Karpas-422 (cell line): ENCODE data around the gene TEX30. TPM values are rescaled to one million over a fixed set of nuclear protein-coding genes. Genes with fewer than 3 reads are reported as not detected.

Experiments used
- DNase-seq: peaks from one replicate; pipeline ENCODE4 v3.0.0-alpha.2; 2015
- H2AFZ ChIP-seq: fragments of 200-600 bp; sonication (generic); 2 replicates; pipeline ENCODE4 v1.6.1; 2014; ENCODE audit warnings: antibody characterized with exemption, low read length, mixed read lengths
- H3K27ac ChIP-seq: fragments of 200-600 bp; sonication (generic); 2 replicates; pipeline ENCODE4 v1.5.1; 2014; ENCODE audit warnings: mild to moderate bottlenecking, low read length, moderate library complexity
- H3K27me3 ChIP-seq: fragments of 200-600 bp; sonication (generic); 2 replicates; pipeline ENCODE4 v1.6.1; 2014; ENCODE audit warnings: low read length, mixed read lengths
- H3K36me3 ChIP-seq: fragments of 200-600 bp; sonication (generic); 2 replicates; pipeline ENCODE4 v1.6.1; 2014; ENCODE audit warnings: low read length, mixed read lengths; ENCODE audit not compliant: insufficient read depth
- H3K4me1 ChIP-seq: fragments of 200-600 bp; sonication (generic); 2 replicates; pipeline ENCODE4 v1.6.1; 2014; ENCODE audit warnings: mild to moderate bottlenecking, low read length, mixed read lengths
- H3K4me2 ChIP-seq: fragments of 200-600 bp; sonication (generic); 2 replicates; pipeline ENCODE4 v1.6.1; 2014; ENCODE audit warnings: low read length, low read depth, mild to moderate bottlenecking; ENCODE audit not compliant: poor library complexity, severe bottlenecking
- H3K4me3 ChIP-seq: fragments of 200-600 bp; sonication (generic); 2 replicates; pipeline ENCODE4 v1.5.1; 2014; ENCODE audit warnings: mild to moderate bottlenecking, antibody characterized with exemption, low read length, mixed read lengths
- H3K79me2 ChIP-seq: fragments of 200-600 bp; sonication (generic); 2 replicates; pipeline ENCODE4 v1.6.1; 2014; ENCODE audit warnings: mild to moderate bottlenecking, low read length, mixed read lengths
- H3K9ac ChIP-seq: fragments of 200-600 bp; sonication (generic); 2 replicates; pipeline ENCODE4 v1.6.0; 2014; ENCODE audit warnings: low read length
- H3K9me2 ChIP-seq: fragments of 200-600 bp; sonication (generic), shearing (Covaris generic); replicated peaks from 2 replicates; pipeline ENCODE4 v1.6.0; 2014; ENCODE audit warnings: mild to moderate bottlenecking, low read length, moderate library complexity; ENCODE audit not compliant: insufficient read depth
- H3K9me3 ChIP-seq: fragments of 300-700, 200-600 bp; sonication (generic); 2 replicates; pipeline ENCODE4 v1.6.1; 2014; ENCODE audit warnings: low read length, mixed read lengths
- H4K20me1 ChIP-seq: fragments of 200-600 bp; sonication (generic); 2 replicates; pipeline ENCODE4 v1.6.1; 2014; ENCODE audit warnings: mild to moderate bottlenecking, antibody characterized with exemption, low read length, low read depth; ENCODE audit not compliant: insufficient read depth
- total RNA-seq: library from RNA; depleted of rRNA; stranded (reverse); fragments of >200 nt; shearing (Covaris generic); gene quantifications from 2 replicates; pipeline ENCODE4 v1.2.3, GENCODE V29; 2014; ENCODE audit warnings: low replicate concordance; rRNA removed

Gene TEX30
- total RNA-seq: 10.7 and 25.6 TPM in 2 replicates

DNA sequence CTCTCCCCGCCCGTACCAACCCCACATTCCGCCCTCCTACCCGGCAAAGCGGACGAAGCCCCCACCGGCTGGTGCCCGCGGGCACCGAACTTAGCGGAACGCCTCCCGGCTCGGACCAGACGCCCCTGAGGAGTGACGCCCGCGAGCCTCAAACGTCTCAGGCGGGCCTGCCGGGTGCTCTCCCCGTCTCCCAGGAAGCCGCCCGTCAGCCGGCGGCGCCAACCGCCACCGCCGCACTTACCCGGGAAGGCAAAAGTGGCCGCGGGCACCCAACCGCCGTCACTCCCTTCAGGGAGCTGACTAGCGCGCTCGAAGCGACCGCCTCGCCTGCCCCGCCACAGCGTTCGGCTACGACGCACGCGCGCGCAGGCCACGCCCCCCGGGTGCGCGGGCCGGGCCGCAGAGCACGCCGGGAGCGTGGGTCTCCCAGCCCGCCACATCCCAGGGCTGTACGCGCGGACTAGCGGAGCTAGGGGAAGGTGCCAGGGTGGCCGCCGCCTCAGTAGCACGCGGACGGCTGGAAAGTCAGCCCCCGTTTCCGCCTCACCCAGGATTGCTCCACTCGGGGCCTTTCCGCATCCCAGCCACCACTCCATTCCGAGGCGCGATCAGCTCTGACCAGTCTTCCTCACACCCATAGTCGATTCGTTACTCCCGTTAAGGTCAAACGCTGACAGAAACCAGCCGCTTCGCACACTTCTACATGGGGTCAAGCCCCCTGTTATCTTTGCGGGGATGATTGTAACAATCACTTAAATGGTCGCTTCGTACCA is at the start of gene TEX30:
Gene TEX30 (minus strand): TSS at position 346 of the 773 bp plus-strand sequence. CDS start 3,760 bp downstream, outside the sequence.
- Histone ChIP-seq H3K27me3 (no peaks in the 10 kb centered on the region), H3K9ac (peak within 1 kb of the TSS; percentile 84), H3K27ac (no peak within 1 kb of the TSS), H2AFZ (peak within 1 kb of the TSS; percentile 91), H3K79me2 (peaks cover 32% of the 10 kb centered on the region), H3K36me3 (no peaks in the 10 kb centered on the region), H4K20me1 (no peaks in the 10 kb centered on the region), H3K9me2 (no peaks in the 10 kb centered on the region), H3K4me2 (peak within 1 kb of the TSS; percentile 93), H3K9me3 (no peaks in the 10 kb centered on the region), H3K4me1 (peaks cover 36% of the 10 kb centered on the region), H3K4me3 (peak within 1 kb of the TSS; percentile 98)
- peak; percentile 94 for DNase-seq

DNA sequence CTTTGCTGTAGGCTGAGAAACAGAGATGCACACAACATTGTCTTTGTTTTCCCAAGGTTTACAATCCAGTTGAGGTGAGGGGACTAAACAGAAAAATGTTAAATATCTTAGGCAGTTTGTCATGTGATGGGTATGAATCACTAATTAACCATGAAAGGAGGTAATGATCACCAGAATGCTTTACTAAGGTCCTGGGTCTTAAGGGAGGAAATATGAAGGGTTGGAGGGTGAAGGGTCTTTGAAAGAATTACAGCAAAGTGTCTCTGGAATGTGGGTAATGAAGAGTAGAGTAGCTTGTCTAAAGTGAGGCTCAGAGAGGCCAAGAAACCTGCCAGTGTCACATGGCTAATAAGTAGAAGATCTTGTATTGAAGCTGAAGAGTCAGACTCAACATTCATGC is 44.3 kb upstream of the TEX30 start:
- no peak for DNase-seq
- no peak overlapping the region for H3K4me2 ChIP-seq
- H3K4me3 ChIP-seq: no peak overlapping the region
- no peaks in the 10 kb centered on the region for H3K79me2 ChIP-seq
- no peaks in the 10 kb centered on the region for H3K27me3 ChIP-seq
- H3K9ac ChIP-seq: no peak overlapping the region
- no peaks in the 10 kb centered on the region for H3K36me3 ChIP-seq
- H3K9me3 ChIP-seq: no peaks in the 10 kb centered on the region
- no peaks in the 10 kb centered on the region for H3K4me1 ChIP-seq
- no peaks in the 10 kb centered on the region for H4K20me1 ChIP-seq
- H3K9me2 ChIP-seq: no peaks in the 10 kb centered on the region
- H3K27ac ChIP-seq: no peak overlapping the region
- no peak overlapping the region for H2AFZ ChIP-seq

DNA sequence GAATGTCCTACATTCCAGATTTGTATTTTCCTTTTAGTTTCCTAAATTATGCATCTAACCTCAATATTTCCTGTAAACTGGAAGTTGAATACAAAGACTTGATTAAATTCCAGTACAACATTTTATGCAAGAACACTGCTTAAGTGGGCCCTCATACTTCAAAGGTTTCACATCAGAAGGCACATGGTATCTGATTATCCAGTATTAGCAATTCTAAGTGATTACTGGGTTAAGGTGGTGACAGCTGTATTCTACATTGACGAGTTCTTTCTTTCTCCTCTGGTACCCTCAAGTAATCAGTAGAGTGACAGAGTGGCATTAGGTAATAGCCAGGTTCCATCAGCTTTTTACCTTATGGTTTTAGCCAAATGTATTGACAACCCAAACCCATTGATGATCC is 43.7 kb upstream of the TEX30 start:
- no peaks in the 10 kb centered on the region for H3K9me2 ChIP-seq
- H3K79me2 ChIP-seq: no peaks in the 10 kb centered on the region
- no peak overlapping the region for H3K27ac ChIP-seq
- no peak overlapping the region for H3K9ac ChIP-seq
- H2AFZ ChIP-seq: no peak overlapping the region
- H3K36me3 ChIP-seq: no peaks in the 10 kb centered on the region
- H4K20me1 ChIP-seq: no peaks in the 10 kb centered on the region
- H3K9me3 ChIP-seq: no peaks in the 10 kb centered on the region
- no peak overlapping the region for H3K4me2 ChIP-seq
- H3K27me3 ChIP-seq: no peaks in the 10 kb centered on the region
- no peaks in the 10 kb centered on the region for H3K4me1 ChIP-seq
- H3K4me3 ChIP-seq: no peak overlapping the region
- DNase-seq: no peak

DNA sequence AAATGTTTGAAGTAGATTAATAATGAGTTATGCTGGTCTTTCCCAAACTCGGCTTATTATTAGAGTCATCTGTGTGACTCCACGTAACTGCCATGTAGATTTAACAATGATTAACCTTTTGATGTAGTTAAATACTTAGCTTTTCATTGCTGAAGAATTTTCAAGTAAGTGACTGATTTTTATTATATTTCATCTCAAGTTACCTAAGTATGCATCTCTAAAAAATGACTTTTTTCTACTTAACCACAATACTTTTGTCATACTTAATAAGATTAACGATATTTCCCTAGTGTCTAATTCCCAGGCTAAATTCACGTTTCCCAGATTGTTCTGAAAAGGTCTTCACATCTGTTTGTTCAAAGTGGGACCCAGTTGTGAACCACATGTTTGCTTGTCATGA is 43.1 kb upstream of the TEX30 start:
- H3K27ac ChIP-seq: no peak overlapping the region
- no peak overlapping the region for H2AFZ ChIP-seq
- H3K79me2 ChIP-seq: no peaks in the 10 kb centered on the region
- no peaks in the 10 kb centered on the region for H3K9me2 ChIP-seq
- no peaks in the 10 kb centered on the region for H4K20me1 ChIP-seq
- H3K4me1 ChIP-seq: no peaks in the 10 kb centered on the region
- no peak for DNase-seq
- no peaks in the 10 kb centered on the region for H3K27me3 ChIP-seq
- H3K4me2 ChIP-seq: no peak overlapping the region
- H3K9me3 ChIP-seq: no peaks in the 10 kb centered on the region
- no peaks in the 10 kb centered on the region for H3K36me3 ChIP-seq
- H3K4me3 ChIP-seq: no peak overlapping the region
- H3K9ac ChIP-seq: no peak overlapping the region

DNA sequence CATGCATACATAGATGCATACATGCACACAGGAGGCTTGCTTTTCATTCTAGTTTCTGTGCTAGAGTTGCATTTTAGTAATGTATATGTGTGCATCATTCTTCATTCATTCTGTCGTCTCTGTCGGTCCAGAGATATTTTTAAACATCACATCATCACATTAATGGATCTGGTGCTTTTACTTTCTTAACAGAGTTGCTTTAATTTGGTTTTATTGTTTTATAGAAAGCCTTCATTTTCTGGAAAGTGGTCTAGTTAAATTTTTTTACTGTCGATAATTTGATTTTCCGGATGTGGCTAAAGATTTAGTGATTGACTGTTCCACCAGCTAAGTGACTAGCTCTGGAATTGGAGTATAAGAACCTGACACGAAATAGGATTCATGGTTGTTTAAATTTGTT is 42.2 kb upstream of the TEX30 start:
- Histone ChIP-seq H3K36me3 (no peaks in the 10 kb centered on the region), H4K20me1 (no peaks in the 10 kb centered on the region), H3K27me3 (no peaks in the 10 kb centered on the region), H3K9me3 (no peaks in the 10 kb centered on the region), H2AFZ (no peak overlapping the region), H3K4me1 (no peaks in the 10 kb centered on the region), H3K4me3 (no peak overlapping the region), H3K79me2 (no peaks in the 10 kb centered on the region), H3K9me2 (no peaks in the 10 kb centered on the region), H3K4me2 (no peak overlapping the region), H3K9ac (no peak overlapping the region), H3K27ac (no peak overlapping the region)
- no peak for DNase-seq

DNA sequence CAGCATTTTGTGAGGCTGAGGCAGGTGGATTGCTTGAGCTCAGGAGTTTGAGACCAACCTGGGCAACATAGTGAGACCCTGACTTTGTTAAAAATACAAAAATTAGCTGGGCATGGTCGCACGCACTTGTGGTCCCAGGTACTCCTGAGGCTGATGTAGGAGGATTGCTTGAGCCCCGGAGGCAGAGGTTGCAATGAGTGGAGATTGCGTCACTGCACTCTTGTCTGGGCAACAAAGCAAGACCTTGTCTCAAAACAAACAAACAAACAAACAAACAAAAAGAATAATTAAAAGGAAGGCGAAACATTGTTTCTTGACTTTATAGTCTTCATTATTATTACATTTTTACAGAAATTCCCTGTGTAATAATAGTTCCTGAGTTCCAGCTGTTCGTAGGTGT is 41.2 kb upstream of the TEX30 start:
- Histone ChIP-seq H3K4me1 (no peaks in the 10 kb centered on the region), H3K9me3 (no peaks in the 10 kb centered on the region), H4K20me1 (no peaks in the 10 kb centered on the region), H3K9ac (no peak overlapping the region), H2AFZ (no peak overlapping the region), H3K4me2 (no peak overlapping the region), H3K4me3 (no peak overlapping the region), H3K36me3 (no peaks in the 10 kb centered on the region), H3K9me2 (no peaks in the 10 kb centered on the region), H3K27me3 (no peaks in the 10 kb centered on the region), H3K27ac (no peak overlapping the region), H3K79me2 (no peaks in the 10 kb centered on the region)
- DNase-seq: no peak

DNA sequence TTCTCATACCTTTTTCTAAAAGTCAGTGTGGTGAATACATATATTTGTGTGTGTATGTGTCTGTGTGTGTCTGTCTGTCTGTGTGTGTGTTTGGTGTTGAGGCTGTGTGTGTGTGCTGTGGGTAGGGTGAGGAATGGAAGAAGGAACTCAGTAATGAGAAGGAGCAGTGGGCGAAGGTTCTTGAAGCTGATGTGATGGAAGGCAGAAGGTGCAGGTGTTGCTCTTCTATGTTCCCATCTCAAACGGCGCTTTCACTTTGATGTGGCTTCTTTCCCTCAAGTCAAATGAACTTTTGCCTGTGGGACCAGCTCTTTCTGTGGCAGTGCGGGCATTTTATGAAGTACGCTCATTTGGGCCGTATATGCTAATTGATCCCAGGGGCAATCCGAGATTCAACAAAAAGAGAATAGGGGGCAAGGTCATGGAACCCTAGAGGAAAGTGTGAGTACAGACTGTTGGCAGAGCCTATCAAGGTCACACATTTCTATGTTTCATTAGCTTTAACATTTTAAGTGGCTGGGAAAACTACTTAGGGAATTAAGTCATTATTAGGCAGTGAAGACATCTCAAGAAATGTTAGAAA is 40.5 kb upstream of the TEX30 start:
- Histone ChIP-seq H3K36me3 (no peaks in the 10 kb centered on the region), H2AFZ (no peak overlapping the region), H3K27ac (no peak overlapping the region), H3K9ac (no peak overlapping the region), H3K4me3 (no peak overlapping the region), H3K27me3 (no peaks in the 10 kb centered on the region), H3K79me2 (no peaks in the 10 kb centered on the region), H4K20me1 (no peaks in the 10 kb centered on the region), H3K9me2 (no peaks in the 10 kb centered on the region), H3K4me1 (no peaks in the 10 kb centered on the region), H3K4me2 (no peak overlapping the region), H3K9me3 (no peaks in the 10 kb centered on the region)
- DNase-seq: no peak

DNA sequence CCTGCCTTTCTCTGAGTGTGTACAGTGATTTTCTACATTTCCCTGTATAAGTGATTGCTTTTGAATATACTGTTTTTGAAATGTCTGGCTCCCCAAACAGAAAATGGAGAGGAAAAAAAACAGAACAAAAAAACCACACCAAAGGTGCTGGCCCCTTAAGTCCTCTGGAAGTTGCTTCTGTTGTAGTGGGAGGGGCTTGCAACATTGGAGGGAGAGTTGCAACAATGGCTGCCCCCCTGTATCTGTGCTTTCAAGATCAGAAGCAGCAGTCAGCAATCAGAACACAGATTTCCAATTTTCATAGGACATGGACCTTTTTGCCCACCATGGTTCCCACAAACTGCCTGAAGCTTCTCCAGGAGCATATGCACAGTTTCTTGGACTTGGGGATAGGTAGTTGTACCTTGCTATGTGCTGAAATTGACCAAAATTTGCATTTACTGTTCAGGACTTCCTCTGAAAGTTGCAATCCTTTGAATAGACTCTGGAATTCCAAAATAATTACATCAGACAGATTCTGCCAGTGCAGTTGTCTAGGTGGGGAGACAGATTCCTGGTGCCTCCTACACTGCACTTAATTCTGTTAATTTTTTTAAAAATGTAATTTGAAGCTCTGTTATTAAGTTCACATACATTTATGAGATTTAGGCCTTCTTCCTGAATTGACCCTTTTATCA is 39.2 kb upstream of the TEX30 start:
- no peak for DNase-seq
- Histone ChIP-seq H3K27me3 (no peaks in the 10 kb centered on the region), H3K4me3 (no peak overlapping the region), H3K79me2 (no peaks in the 10 kb centered on the region), H4K20me1 (no peaks in the 10 kb centered on the region), H3K4me1 (no peaks in the 10 kb centered on the region), H3K9me3 (no peaks in the 10 kb centered on the region), H3K36me3 (no peaks in the 10 kb centered on the region), H2AFZ (no peak overlapping the region), H3K27ac (no peak overlapping the region), H3K9ac (no peak overlapping the region), H3K4me2 (no peak overlapping the region), H3K9me2 (no peaks in the 10 kb centered on the region)
